GM23248 (cell line): Measurements from ENCODE around the gene WBP2NL. TPM values are rescaled to one million over a fixed set of nuclear protein-coding genes. Genes with fewer than 3 reads are reported as not detected.

Source experiments
- DNase-seq: peaks from one replicate; pipeline ENCODE4 v3.0.0-alpha.2; 2015
- H2AFZ ChIP-seq: fragments of 200-600 bp; sonication (generic); 2 replicates; pipeline ENCODE4 v1.6.1; 2016; ENCODE audit warnings: antibody characterized with exemption
- H3F3A ChIP-seq: fragments of 200-600 bp; sonication (generic); 2 replicates; pipeline ENCODE4 v1.6.1; 2016; ENCODE audit warnings: mild to moderate bottlenecking, antibody characterized with exemption, mixed run types; ENCODE audit not compliant: insufficient read depth
- H3K27ac ChIP-seq: fragments of 200-600 bp; sonication (generic); 2 replicates; pipeline ENCODE4 v1.5.1; 2016; ENCODE audit warnings: mild to moderate bottlenecking
- H3K27me3 ChIP-seq: fragments of 200-600 bp; sonication (generic); replicated peaks from 2 replicates; pipeline ENCODE4 v1.6.1; 2016; ENCODE audit warnings: mild to moderate bottlenecking; ENCODE audit not compliant: insufficient read depth
- H3K36me3 ChIP-seq: fragments of 200-600 bp; sonication (generic); 2 replicates; pipeline ENCODE4 v1.6.1; 2016; ENCODE audit warnings: low read depth, mild to moderate bottlenecking
- H3K4me1 ChIP-seq: fragments of 200-600 bp; sonication (generic); 2 replicates; pipeline ENCODE4 v1.6.1; 2016; ENCODE audit warnings: mild to moderate bottlenecking; ENCODE audit not compliant: insufficient read depth
- H3K4me2 ChIP-seq: fragments of 200-600 bp; sonication (generic); one replicate; pipeline ENCODE4 v1.6.1; 2016; ENCODE audit warnings: mild to moderate bottlenecking; ENCODE audit not compliant: unreplicated experiment
- H3K4me3 ChIP-seq: fragments of 200-600 bp; sonication (generic); 2 replicates; pipeline ENCODE4 v1.5.1; 2016; ENCODE audit warnings: mild to moderate bottlenecking
- H3K79me2 ChIP-seq: fragments of 200-600 bp; sonication (generic); 2 replicates; pipeline ENCODE4 v1.6.1; 2016; ENCODE audit warnings: mild to moderate bottlenecking; ENCODE audit not compliant: insufficient read depth
- H3K9ac ChIP-seq: fragments of 200-600 bp; sonication (generic); 2 replicates; pipeline ENCODE4 v1.6.1; 2016; ENCODE audit warnings: mild to moderate bottlenecking
- H3K9me2 ChIP-seq: fragments of 200-600 bp; sonication (generic); 2 replicates; pipeline ENCODE4 v1.6.1; 2016; ENCODE audit warnings: mixed run types, mild to moderate bottlenecking, moderate library complexity; ENCODE audit not compliant: insufficient read depth
- H3K9me3 ChIP-seq: fragments of 200-600 bp; sonication (generic); one replicate; pipeline ENCODE4 v1.6.1; 2017; ENCODE audit warnings: low read depth
- H4K20me1 ChIP-seq: fragments of 200-600 bp; sonication (generic); 2 replicates; pipeline ENCODE4 v1.6.0; 2016; ENCODE audit not compliant: insufficient read depth
- EZH2 ChIP-seq: fragments of 200-600 bp; sonication (generic); IDR thresholded peaks from 2 replicates; pipeline ENCODE4 v1.6.1; 2018; ENCODE audit warnings: antibody characterized with exemption, mild to moderate bottlenecking; ENCODE audit not compliant: insufficient read depth, poor library complexity, severe bottlenecking
- EZH2phosphoT487 ChIP-seq: fragments of 200-600 bp; sonication (generic); IDR thresholded peaks from 2 replicates; pipeline ENCODE4 v1.6.1; 2018; ENCODE audit warnings: antibody characterized with exemption, moderate library complexity, mild to moderate bottlenecking, low read depth; ENCODE audit not compliant: insufficient read depth
- WGBS, 2 experiments: methylation state at CpG; one replicate each; pipeline ENCODE4 v1.1.6; 2015 to 2017; ENCODE audit warnings: low lambda C conversion rate in 2 of 2, low coverage in 1 of 2; ENCODE audit errors: missing lambda C conversion rate in 2 of 2; 5-methylcytosine and 5-hydroxymethylcytosine counted together
- in situ Hi-C: fragments of 300-500 bp; cut with MboI; formaldehyde crosslinking; loops from 2 replicates; pipeline ENCODE4 v1.15.0; 2020
- polyA plus RNA-seq: library from polyadenylated mRNA; unstranded; fragments of >200 nt; fragmentation: Nextera tagmentation; extraction: Ambion mirVana; gene quantifications from 2 replicates; pipeline ENCODE4 v1.2.1, GENCODE V29; 2016
- small RNA-seq: library from RNA; depleted of rRNA; stranded (forward); fragments of <200 nt; gene quantifications from one replicate; pipeline ENCODE3, GENCODE V24; 2014; ENCODE audit warnings: low read depth, low replicate concordance
- total RNA-seq: library from RNA; depleted of rRNA; stranded (reverse); fragments of >200 nt; shearing (Covaris generic); gene quantifications from 2 replicates; pipeline ENCODE4 v1.2.3, GENCODE V29; 2014; rRNA removed

Gene WBP2NL
- total and polyA plus RNA-seq, 2 experiments from 2014 or later, result 0.14 to 0.43 TPM

GRCh38 chr22:42077486-42078125 lies 79.0 kb downstream of the WBP2NL start:
- Histone ChIP-seq H3K9me2 (no peaks in the 10 kb centered on the region), H3K9ac (peak overlapping the region; percentile 91; the same call in 1 of the 2 replicates), H3F3A (peaks cover 35% of the 10 kb centered on the region), H4K20me1 (no peaks in the 10 kb centered on the region), H3K27me3 (no peaks in the 10 kb centered on the region), H3K27ac (peak overlapping the region; percentile 93; the same call in 1 of the 2 replicates), H2AFZ (no peak overlapping the region), H3K4me1 (peaks cover 27% of the 10 kb centered on the region), H3K9me3 (no peaks in the 10 kb centered on the region), H3K4me2 (no peak overlapping the region), H3K4me3 (no peak overlapping the region), H3K36me3 (no peaks in the 10 kb centered on the region), H3K79me2 (peaks cover 55% of the 10 kb centered on the region)
- no peak for DNase-seq
- in situ Hi-C loops, result no loop called here
- WGBS, 2 experiments, result 84 to 86% methylated on average over 20 to 21 of the region's 21 CpGs
- TF ChIP-seq EZH2phosphoT487, result no peak
- TF ChIP-seq EZH2, result no peak

Small RNA genes lying within 50 kb of the gene (small RNA-seq; reads per million reads assigned to genes)
- not detected for gene SNORD13P1

Other genes with a start within 250 kb of the WBP2NL start
- gene CCDC134, start 198.1 kb upstream of the WBP2NL start, total RNA-seq, result 3.9 and 4.0 TPM in 2 replicates
- gene CCDC134, start 198.1 kb upstream of the WBP2NL start, polyA plus RNA-seq, result 4.4 and 5.3 TPM in 2 replicates
- gene SREBF2, start 165.7 kb upstream of the WBP2NL start, total RNA-seq, result 26.5 and 31.9 TPM in 2 replicates
- 23.6 and 25.0 TPM in 2 replicates for gene SREBF2, start 165.7 kb upstream of the WBP2NL start, polyA plus RNA-seq
- not detected in 2 replicates for gene SHISA8, start 83.7 kb upstream of the WBP2NL start, total RNA-seq
- gene SHISA8, start 83.7 kb upstream of the WBP2NL start, polyA plus RNA-seq, result not detected in 2 replicates
- gene TNFRSF13C, start 72.0 kb upstream of the WBP2NL start, total RNA-seq, result 0.22 TPM in 1 of 2 replicates, not detected in the other
- 0.05 and 0.11 TPM in 2 replicates for gene TNFRSF13C, start 72.0 kb upstream of the WBP2NL start, polyA plus RNA-seq
- gene CENPM, start 51.6 kb upstream of the WBP2NL start, total RNA-seq, result 5.7 and 15.0 TPM in 2 replicates
- gene CENPM, start 51.6 kb upstream of the WBP2NL start, polyA plus RNA-seq, result 18.9 and 20.0 TPM in 2 replicates
- not detected in 2 replicates for gene SEPTIN3, start 29.3 kb upstream of the WBP2NL start, total RNA-seq
- gene SEPTIN3, start 29.3 kb upstream of the WBP2NL start, polyA plus RNA-seq, result 0.06 TPM in 1 of 2 replicates, not detected in the other
- gene NAGA, start 72.0 kb downstream of the WBP2NL start, total RNA-seq, result 40.4 and 41.0 TPM in 2 replicates
- gene NAGA, start 72.0 kb downstream of the WBP2NL start, polyA plus RNA-seq, result 25.9 and 26.4 TPM in 2 replicates
- gene PHETA2, start 75.5 kb downstream of the WBP2NL start, total RNA-seq, result 36.7 and 38.6 TPM in 2 replicates
- gene PHETA2, start 75.5 kb downstream of the WBP2NL start, polyA plus RNA-seq, result 29.9 and 33.4 TPM in 2 replicates
- 3.5 and 4.7 TPM in 2 replicates for gene SMDT1, start 80.9 kb downstream of the WBP2NL start, total RNA-seq
- gene SMDT1, start 80.9 kb downstream of the WBP2NL start, polyA plus RNA-seq, result 73.6 and 77.0 TPM in 2 replicates
- 56.3 and 63.2 TPM in 2 replicates for gene NDUFA6, start 92.0 kb downstream of the WBP2NL start, total RNA-seq
- 180 TPM in 2 replicates for gene NDUFA6, start 92.0 kb downstream of the WBP2NL start, polyA plus RNA-seq
- 0.13 TPM in 1 of 2 replicates, not detected in the other for gene CYP2D6, start 132.0 kb downstream of the WBP2NL start, total RNA-seq
- gene CYP2D6, start 132.0 kb downstream of the WBP2NL start, polyA plus RNA-seq, result 0.15 and 0.16 TPM in 2 replicates